ENCODE results near the gene TBR1.

TBR1 gene

GRCh38 chr2:161415987-161416707 lies at the start of gene TBR1:
Gene TBR1, plus strand, starts transcription at chr2:161416297. Its CDS starts 114 bp downstream, at chr2:161416411.
- DNase-seq (ENCODE audit: insufficient read length, low spot score) (no peak), FAIRE-seq (peak; percentile 74)
- TF ChIP-seq CTCF (IDR thresholded peaks at IDR 0.05; ENCODE audit: insufficient read depth, missing control alignments), result no peak

- TF ChIP-seq CTCF (IDR thresholded peaks at IDR 0.05; ENCODE audit: insufficient read depth, missing control alignments), result no peak
- no peak for DNase-seq (ENCODE audit: insufficient read length, low spot score)
- peak; percentile 61 for FAIRE-seq
Observed at GRCh38 chr2:161367675-161368074, 48.4 kb upstream of the TBR1 start.

GRCh38 chr2:161369311-161369710 lies 46.8 kb upstream of the TBR1 start:
- TF ChIP-seq CTCF (IDR thresholded peaks at IDR 0.05; ENCODE audit: insufficient read depth, missing control alignments), result no peak
- FAIRE-seq (peak; percentile 51), DNase-seq (ENCODE audit: insufficient read length, low spot score) (no peak)

GRCh38 chr2:161370981-161371380 lies 45.1 kb upstream of the TBR1 start:
- FAIRE-seq (no peak), DNase-seq (ENCODE audit: insufficient read length, low spot score) (no peak)
- TF ChIP-seq CTCF (IDR thresholded peaks at IDR 0.05; ENCODE audit: insufficient read depth, missing control alignments), result no peak

GRCh38 chr2:161371869-161372268 lies 44.2 kb upstream of the TBR1 start:
- no peak for TF ChIP-seq CTCF (IDR thresholded peaks at IDR 0.05; ENCODE audit: insufficient read depth, missing control alignments)
- DNase-seq (ENCODE audit: insufficient read length, low spot score) (no peak), FAIRE-seq (no peak)

- FAIRE-seq (peak; percentile 53), DNase-seq (ENCODE audit: insufficient read length, low spot score) (no peak)
- TF ChIP-seq CTCF (IDR thresholded peaks at IDR 0.05; ENCODE audit: insufficient read depth, missing control alignments), result no peak
Observed at GRCh38 chr2:161373942-161374341, 42.2 kb upstream of the TBR1 start.

GRCh38 chr2:161374446-161374845 lies 41.7 kb upstream of the TBR1 start:
- no peak for FAIRE-seq
- no peak for DNase-seq (ENCODE audit: insufficient read length, low spot score)
- TF ChIP-seq CTCF (IDR thresholded peaks at IDR 0.05; ENCODE audit: insufficient read depth, missing control alignments), result no peak

All from D721Med (cell line).